Keratinocyte (primary cell): Measurements from ENCODE around the gene PRLH.
"Not testable (repeated sequence)": the region's sequence is repeated elsewhere in the genome, so short reads cannot be mapped to it uniquely, and the experiment has no call there.

Experiments used
- CTCF ChIP-seq, 3 experiments: IDR thresholded peaks in 1 of 3; conservative IDR thresholded peaks in 1 of 3; optimal IDR thresholded peaks in 1 of 3; 2 replicates in 2 of 3; 3 replicates in 1 of 3; pipeline versions ENCODE3 to v1.5.1; 2011; ENCODE audit warnings: low read length in 3 of 3, mild to moderate bottlenecking in 3 of 3, moderate library complexity in 2 of 3, control low read depth in 1 of 3, inconsistent platforms in 1 of 3; ENCODE audit not compliant: insufficient read depth in 2 of 3; ENCODE audit errors: extremely low read depth in 1 of 3
- EZH2 ChIP-seq: IDR thresholded peaks from one replicate; pipeline ENCODE4 v1.6.1; 2012; ENCODE audit warnings: inconsistent platforms, mild to moderate bottlenecking, low read length, moderate library complexity

GRCh38 chr2:237606522-237606921 is 40.1 kb downstream of the PRLH start:
- not testable (repeated sequence) for TF ChIP-seq EZH2; CTCF (optimal IDR thresholded peaks at IDR 0.05 in 1 of 3, IDR thresholded peaks at IDR 0.05 in 1 of 3, conservative IDR thresholded peaks at IDR 0.05 in 1 of 3; ENCODE audit: extremely low read depth in 1 of 3, insufficient read depth in 2 of 3, low read length in 3 of 3)
